IPS-15b (cell line): Measurements from ENCODE around the gene POLR3K.

Experiments
- H3K27me3 ChIP-seq: one replicate; pipeline ENCODE4 v1.6.1; 2013; ENCODE audit warnings: low read length; ENCODE audit not compliant: control insufficient read depth, insufficient read depth
- H3K36me3 ChIP-seq: one replicate; pipeline ENCODE4 v1.6.1; 2013; ENCODE audit warnings: low read length; ENCODE audit not compliant: control insufficient read depth, insufficient read depth
- H3K4me1 ChIP-seq: one replicate; pipeline ENCODE4 v1.6.1; 2013; ENCODE audit warnings: mild to moderate bottlenecking, low read length; ENCODE audit not compliant: control insufficient read depth, insufficient read depth
- H3K4me3 ChIP-seq: one replicate; pipeline ENCODE4 v1.5.1; 2013; ENCODE audit warnings: low read depth, low read length
- H3K9ac ChIP-seq: one replicate; pipeline ENCODE4 v1.6.1; 2013; ENCODE audit warnings: low read depth, mild to moderate bottlenecking, low read length
- H3K9me3 ChIP-seq: one replicate; pipeline ENCODE4 v1.6.1; 2013; ENCODE audit warnings: mild to moderate bottlenecking, low read length; ENCODE audit not compliant: control insufficient read depth, insufficient read depth

Gene POLR3K

GRCh38 chr16:88613-89012, 35.2 kb upstream of the POLR3K start:
- Histone ChIP-seq H3K36me3 (peaks cover 41% of the 10 kb centered on the region), H3K4me1 (no peaks in the 10 kb centered on the region), H3K27me3 (no peaks in the 10 kb centered on the region), H3K9ac (no peak overlapping the region), H3K4me3 (no peak overlapping the region), H3K9me3 (no peaks in the 10 kb centered on the region)

- Histone ChIP-seq H3K27me3 (no peaks in the 10 kb centered on the region), H3K4me1 (no peaks in the 10 kb centered on the region), H3K9ac (no peak overlapping the region), H3K36me3 (peaks cover 33% of the 10 kb centered on the region), H3K9me3 (no peaks in the 10 kb centered on the region), H3K4me3 (no peak overlapping the region)
These were observed 33.1 kb upstream of the POLR3K start for GRCh38 chr16:86483-86952.

GRCh38 chr16:85865-86264, 32.5 kb upstream of the POLR3K start:
- H3K9ac ChIP-seq: no peak overlapping the region
- no peaks in the 10 kb centered on the region for H3K9me3 ChIP-seq
- no peak overlapping the region for H3K4me3 ChIP-seq
- H3K36me3 ChIP-seq: peaks cover 34% of the 10 kb centered on the region
- no peaks in the 10 kb centered on the region for H3K27me3 ChIP-seq
- H3K4me1 ChIP-seq: no peaks in the 10 kb centered on the region

GRCh38 chr16:85407-85782, 32.0 kb upstream of the POLR3K start:
- H3K9ac ChIP-seq: no peak overlapping the region
- no peaks in the 10 kb centered on the region for H3K4me1 ChIP-seq
- H3K36me3 ChIP-seq: peaks cover 34% of the 10 kb centered on the region
- H3K27me3 ChIP-seq: no peaks in the 10 kb centered on the region
- H3K9me3 ChIP-seq: no peaks in the 10 kb centered on the region
- H3K4me3 ChIP-seq: no peak overlapping the region

- H3K9me3 ChIP-seq: no peaks in the 10 kb centered on the region
- H3K36me3 ChIP-seq: peaks cover 30% of the 10 kb centered on the region
- no peak overlapping the region for H3K4me3 ChIP-seq
- H3K9ac ChIP-seq: no peak overlapping the region
- H3K27me3 ChIP-seq: no peaks in the 10 kb centered on the region
- no peaks in the 10 kb centered on the region for H3K4me1 ChIP-seq
These were observed 31.5 kb upstream of the POLR3K start for GRCh38 chr16:84718-85406.

- H3K27me3 ChIP-seq: no peaks in the 10 kb centered on the region
- peaks cover 31% of the 10 kb centered on the region for H3K36me3 ChIP-seq
These were observed 30.6 kb upstream of the POLR3K start for GRCh38 chr16:83781-84615.

GRCh38 chr16:83060-83603, 29.7 kb upstream of the POLR3K start:
- Histone ChIP-seq H3K4me3 (no peak overlapping the region), H3K9ac (no peak overlapping the region), H3K36me3 (peaks cover 34% of the 10 kb centered on the region), H3K9me3 (no peaks in the 10 kb centered on the region), H3K4me1 (no peaks in the 10 kb centered on the region), H3K27me3 (no peaks in the 10 kb centered on the region)

More at GRCh38 chr16:83781-84615, 30.6 kb upstream of the POLR3K start:
- H3K9ac ChIP-seq: no peak overlapping the region
- no peak overlapping the region for H3K4me3 ChIP-seq
- H3K4me1 ChIP-seq: no peaks in the 10 kb centered on the region
- H3K9me3 ChIP-seq: no peaks in the 10 kb centered on the region

- H3K9ac ChIP-seq: peak overlapping the region; percentile 70
- peak overlapping the region; percentile 81 for H3K4me3 ChIP-seq
- H3K4me1 ChIP-seq: peaks cover 10% of the 10 kb centered on the region
- no peaks in the 10 kb centered on the region for H3K27me3 ChIP-seq
- H3K36me3 ChIP-seq: peaks cover 13% of the 10 kb centered on the region
- H3K9me3 ChIP-seq: no peaks in the 10 kb centered on the region
These were observed 26.0 kb upstream of the POLR3K start for GRCh38 chr16:79151-80054.

GRCh38 chr16:78444-79150, 25.2 kb upstream of the POLR3K start:
- H3K9ac ChIP-seq: peak overlapping the region; percentile 70
- H3K4me3 ChIP-seq: peak overlapping the region; percentile 81
- H3K36me3 ChIP-seq: peaks cover 13% of the 10 kb centered on the region
- no peaks in the 10 kb centered on the region for H3K9me3 ChIP-seq
- H3K27me3 ChIP-seq: no peaks in the 10 kb centered on the region
- H3K4me1 ChIP-seq: peaks cover 12% of the 10 kb centered on the region

GRCh38 chr16:77807-78443, 24.5 kb upstream of the POLR3K start, which contains the start of gene MPG:
MPG (plus strand) TSS chr16:78225; CDS start chr16:78310, 85 bp downstream.
- H3K4me1 ChIP-seq: peaks cover 13% of the 10 kb centered on the region

More at GRCh38 chr16:77807-78443, 24.5 kb upstream of the POLR3K start, which contains the start of gene MPG:
- Histone ChIP-seq H3K9me3 (no peaks in the 10 kb centered on the region), H3K27me3 (no peaks in the 10 kb centered on the region), H3K36me3 (peaks cover 13% of the 10 kb centered on the region), H3K4me3 (peak within 1 kb of the TSS; percentile 81), H3K9ac (peak within 1 kb of the TSS; percentile 70)
